Progenitor cell of endocrine pancreas (in vitro differentiated cells): ENCODE data around the gene EFNB3. TPM values are rescaled to one million over a fixed set of nuclear protein-coding genes. Genes with fewer than 3 reads are reported as not detected.

Source experiments
- DNase-seq: peaks from one replicate; pipeline ENCODE4 v3.0.0; 2021; ENCODE audit warnings: low spot score; ENCODE audit not compliant: unreplicated experiment
- H3K27ac Mint-ChIP-seq: 2 replicates; pipeline ENCODE4 v1.8.0; 2021; ENCODE audit warnings: mild to moderate bottlenecking, moderate library complexity, mixed read lengths
- H3K27me3 Mint-ChIP-seq: 2 replicates; pipeline ENCODE4 v1.8.0; 2021; ENCODE audit warnings: mixed read lengths
- H3K36me3 Mint-ChIP-seq: 2 replicates; pipeline ENCODE4 v1.8.0; 2022; ENCODE audit warnings: mixed read lengths; ENCODE audit not compliant: insufficient read depth
- H3K4me1 Mint-ChIP-seq: 2 replicates; pipeline ENCODE4 v1.8.0; 2021; ENCODE audit warnings: low read depth, mixed read lengths
- H3K4me3 Mint-ChIP-seq: 2 replicates; pipeline ENCODE4 v1.8.0; 2021; ENCODE audit warnings: low read depth, mild to moderate bottlenecking, moderate library complexity, mixed read lengths
- H3K9me3 Mint-ChIP-seq: 2 replicates; pipeline ENCODE4 v1.8.0; 2021; ENCODE audit warnings: low read depth, mixed read lengths
- CTCF ChIP-seq: fragments of 200-600 bp; sonication (generic); IDR thresholded peaks from one replicate; pipeline ENCODE4 v1.5.0; 2021; ENCODE audit warnings: antibody characterized with exemption, mild to moderate bottlenecking; ENCODE audit not compliant: unreplicated experiment
- total RNA-seq: library from RNA; stranded (reverse); gene quantifications from 2 replicates; pipeline ENCODE4 v1.2.1, GENCODE V29; 2021

Gene EFNB3
- total RNA-seq, 1 donor from 2014 or later: 34.5 TPM

GRCh38 chr17:7707858-7708750 lies 3.1 kb downstream of the EFNB3 start:
- no peaks in the 10 kb centered on the region for H3K9me3 Mint-ChIP-seq
- H3K27me3 Mint-ChIP-seq: peaks cover 19% of the 10 kb centered on the region
- H3K4me1 Mint-ChIP-seq: peaks cover 28% of the 10 kb centered on the region
- no peak for TF ChIP-seq CTCF
- peaks cover 13% of the 10 kb centered on the region for H3K36me3 Mint-ChIP-seq
- H3K4me3 Mint-ChIP-seq: no peak overlapping the region
- DNase-seq: no peak
- no peak overlapping the region for H3K27ac Mint-ChIP-seq

- peaks cover 27% of the 10 kb centered on the region for H3K27me3 Mint-ChIP-seq
- H3K36me3 Mint-ChIP-seq: peaks cover 13% of the 10 kb centered on the region
- H3K4me3 Mint-ChIP-seq: no peak overlapping the region
- H3K4me1 Mint-ChIP-seq: peaks cover 21% of the 10 kb centered on the region
- no peak for DNase-seq
- H3K27ac Mint-ChIP-seq: no peak overlapping the region
- TF ChIP-seq CTCF: no peak
- H3K9me3 Mint-ChIP-seq: no peaks in the 10 kb centered on the region
Measured at GRCh38 chr17:7709031-7709430, 4.0 kb downstream of the EFNB3 start.

- Mint-ChIP-seq H3K9me3 (no peaks in the 10 kb centered on the region), H3K36me3 (peaks cover 13% of the 10 kb centered on the region), H3K4me1 (peaks cover 14% of the 10 kb centered on the region), H3K27me3 (peaks cover 27% of the 10 kb centered on the region), H3K27ac (no peak overlapping the region), H3K4me3 (no peak overlapping the region)
- no peak for DNase-seq
- TF ChIP-seq CTCF: no peak
Measured at GRCh38 chr17:7710301-7710700, 5.3 kb downstream of the EFNB3 start.

GRCh38 chr17:7711051-7711755 lies 6.2 kb downstream of the EFNB3 start:
- H3K27ac Mint-ChIP-seq: no peak overlapping the region
- no peak overlapping the region for H3K4me3 Mint-ChIP-seq
- peaks cover 14% of the 10 kb centered on the region for H3K4me1 Mint-ChIP-seq
- H3K9me3 Mint-ChIP-seq: no peaks in the 10 kb centered on the region
- peaks cover 13% of the 10 kb centered on the region for H3K36me3 Mint-ChIP-seq
- H3K27me3 Mint-ChIP-seq: peaks cover 23% of the 10 kb centered on the region
- no peak for DNase-seq
- peak; percentile 31 for TF ChIP-seq CTCF

- no peak for TF ChIP-seq CTCF
- H3K36me3 Mint-ChIP-seq: peaks cover 13% of the 10 kb centered on the region
- DNase-seq: no peak
- no peak overlapping the region for H3K4me3 Mint-ChIP-seq
- H3K4me1 Mint-ChIP-seq: peaks cover 14% of the 10 kb centered on the region
- peaks cover 20% of the 10 kb centered on the region for H3K27me3 Mint-ChIP-seq
- no peak overlapping the region for H3K27ac Mint-ChIP-seq
- H3K9me3 Mint-ChIP-seq: no peaks in the 10 kb centered on the region
Measured at GRCh38 chr17:7712111-7712771, 7.2 kb downstream of the EFNB3 start.
